Activated T-cell treated with anti-CD3 and anti-CD28 coated beads for 1 hour (primary cell): ENCODE results near the gene TOB2.
"Not testable (repeated sequence)": the region's sequence is repeated elsewhere in the genome, so short reads cannot be mapped to it uniquely, and the experiment has no call there.

Experiments used
- DNase-seq: peaks from one replicate; pipeline ENCODE4 v3.0.0-alpha.2; 2020; ENCODE audit warnings: low read depth

Gene TOB2

GRCh38 chr22:41425660-41426365 lies 20.8 kb downstream of the TOB2 start:
- no peak for DNase-seq

DNA sequence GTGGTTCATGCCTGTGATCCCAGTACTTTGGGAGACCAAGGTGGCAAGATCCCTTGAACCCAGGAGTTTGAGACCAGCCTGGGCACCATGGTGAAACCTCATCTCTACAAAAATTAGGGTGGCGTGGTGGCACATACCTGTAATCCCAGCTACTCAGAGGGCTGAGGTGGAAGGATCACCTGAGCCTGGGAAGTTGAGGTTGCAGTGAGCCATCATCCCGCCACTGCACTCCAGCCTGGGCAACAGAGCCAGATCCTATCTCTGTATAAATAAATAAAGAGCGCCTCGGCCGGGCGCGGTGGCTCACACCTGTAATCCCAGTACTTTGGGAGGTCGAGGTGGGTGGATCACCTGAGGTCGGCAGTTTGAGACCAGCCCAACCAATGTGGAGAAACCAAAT lies 27.9 kb downstream of the TOB2 start:
- DNase-seq = no peak

GRCh38 chr22:41417622-41418390 lies 28.8 kb downstream of the TOB2 start:
- no peak for DNase-seq

DNA sequence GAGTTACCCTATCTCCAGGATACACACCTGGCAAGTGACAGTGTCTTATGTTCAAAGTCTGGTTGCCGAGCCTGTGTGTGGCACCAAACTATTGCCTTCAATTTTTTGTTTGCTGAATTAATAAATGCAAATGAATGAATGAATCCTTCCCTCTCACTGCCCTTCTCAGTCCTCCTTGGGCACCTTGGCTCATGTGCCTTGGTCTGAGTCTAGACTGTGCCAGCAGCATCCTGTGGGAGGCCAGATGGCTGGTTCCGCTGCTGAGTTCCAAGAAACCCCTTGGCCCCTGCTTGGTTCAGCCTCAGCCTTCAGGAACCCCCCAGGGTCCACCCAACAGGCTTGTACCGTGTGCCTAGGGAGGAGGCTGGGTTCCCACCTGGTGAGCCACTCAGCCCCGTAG lies 31.0 kb downstream of the TOB2 start:
- no peak for DNase-seq

DNA sequence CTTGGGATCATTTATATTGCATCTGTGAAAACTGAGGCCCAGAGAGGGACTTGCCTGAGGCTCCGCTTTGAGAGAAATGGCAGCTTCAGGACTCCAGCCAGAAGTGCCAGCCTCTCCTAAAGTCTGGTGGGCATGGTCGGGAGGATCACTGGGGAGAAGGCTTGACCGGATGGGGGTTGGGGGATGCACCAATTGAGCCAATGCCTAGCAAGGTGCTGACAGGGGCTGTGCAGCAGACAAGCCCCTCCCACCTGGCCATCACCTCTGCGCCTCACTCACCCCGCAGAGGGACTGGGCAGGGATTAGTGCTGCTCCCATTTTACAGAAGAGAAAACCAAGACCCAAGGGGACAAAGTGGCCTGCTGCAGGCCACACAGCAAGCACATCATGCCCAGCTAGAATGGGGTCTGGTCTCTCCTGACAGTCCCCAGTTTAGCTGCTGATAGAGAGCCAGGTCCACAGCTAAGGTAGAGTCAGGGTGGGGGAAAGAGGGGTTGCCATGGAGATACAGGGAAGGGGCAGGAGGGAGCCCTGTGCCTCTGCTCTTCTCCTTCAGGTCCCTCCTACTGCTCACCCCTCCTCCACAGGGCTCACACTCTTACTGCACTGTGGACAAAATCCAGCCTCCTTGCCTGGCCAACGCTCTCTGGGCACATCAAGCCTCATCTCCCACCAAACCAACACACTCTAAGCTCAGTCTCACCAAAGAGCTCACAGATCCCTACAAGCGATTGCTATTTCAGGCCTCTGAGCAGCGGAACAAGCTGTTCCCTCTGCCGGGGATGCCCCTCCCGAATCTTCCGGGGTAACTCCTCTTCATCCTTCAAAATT lies 35.4 kb downstream of the TOB2 start:
- no peak for DNase-seq

GRCh38 chr22:41410311-41410751 lies 36.3 kb downstream of the TOB2 start:
- DNase-seq = no peak

GRCh38 chr22:41408665-41409064 lies 37.9 kb downstream of the TOB2 start:
- DNase-seq = no peak

- DNase-seq = no peak
Observed at GRCh38 chr22:41407433-41407832, 39.2 kb downstream of the TOB2 start.

DNA sequence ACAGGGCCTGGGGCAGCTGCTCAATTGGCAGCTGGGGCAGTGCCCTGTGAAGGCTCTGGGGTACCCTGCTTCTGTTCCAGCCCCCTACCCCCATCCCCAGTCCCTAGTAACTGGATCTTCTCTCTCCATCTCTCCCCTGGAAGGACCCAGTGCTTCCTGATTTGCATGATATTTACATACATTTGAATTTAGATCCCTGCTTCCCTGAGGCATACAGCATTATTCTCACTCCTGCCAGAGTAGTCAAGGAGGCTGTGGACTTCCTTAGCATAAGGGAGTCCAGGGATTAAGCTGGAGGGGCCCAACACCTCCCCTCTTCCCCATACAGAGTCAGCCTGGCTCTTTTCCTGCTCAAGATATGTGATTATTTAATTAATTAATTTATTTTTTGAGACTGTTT lies 40.2 kb downstream of the TOB2 start:
- no peak for DNase-seq

GRCh38 chr22:41405588-41405987 lies 41.0 kb downstream of the TOB2 start:
- no peak for DNase-seq

- peak; percentile 68 for DNase-seq
Observed at GRCh38 chr22:41403532-41404318, 42.9 kb downstream of the TOB2 start.

GRCh38 chr22:41402851-41403250 lies 43.8 kb downstream of the TOB2 start:
- DNase-seq = not testable (repeated sequence)

DNA sequence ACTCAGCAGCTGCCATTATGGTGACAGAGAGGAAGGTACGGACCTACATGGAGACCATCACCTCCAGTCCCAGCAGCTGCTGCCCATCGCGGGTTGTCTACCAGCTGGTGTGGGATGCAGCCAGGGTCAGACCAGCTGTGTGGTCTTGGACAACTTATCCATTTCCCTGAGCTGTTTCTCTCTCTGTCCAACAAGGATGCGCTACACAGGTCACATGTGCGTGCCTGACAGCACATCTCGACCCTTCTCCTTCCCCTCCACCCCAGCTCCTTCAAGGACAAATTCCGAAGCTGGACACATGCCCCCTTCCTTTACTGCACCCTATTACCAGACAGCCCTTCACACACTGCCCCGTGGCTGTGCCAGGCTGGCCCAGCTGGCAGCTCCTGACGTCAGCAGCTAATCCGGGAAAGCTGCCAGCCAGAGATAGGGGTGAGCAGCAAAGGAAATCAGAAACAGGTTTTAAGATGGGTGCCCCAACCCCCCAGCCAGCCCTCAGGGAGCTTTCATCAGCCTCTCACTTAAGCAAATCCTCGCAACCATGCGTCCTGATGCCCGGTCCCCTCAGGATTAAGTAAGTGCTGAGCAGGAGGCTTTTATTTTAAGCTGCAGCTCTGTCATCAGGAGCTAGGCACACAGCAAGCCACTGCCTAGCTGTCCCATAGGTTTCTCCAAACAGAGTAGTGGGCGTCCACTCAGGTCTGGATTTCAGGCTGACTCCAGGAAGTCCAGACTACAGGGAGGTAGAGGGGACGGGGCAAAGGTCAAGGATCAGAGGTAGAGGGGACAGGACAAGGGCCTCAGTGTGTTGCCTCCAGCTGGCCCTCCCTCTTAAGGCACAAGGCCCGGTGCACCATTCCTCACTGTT lies 44.6 kb downstream of the TOB2 start:
- no peak for DNase-seq

GRCh38 chr22:41398921-41399320 lies 47.7 kb downstream of the TOB2 start:
- no peak for DNase-seq

- no peak for DNase-seq
Observed at GRCh38 chr22:41397143-41397811, 49.3 kb downstream of the TOB2 start.

- no peak for DNase-seq
Observed at GRCh38 chr22:41395531-41396240, 50.9 kb downstream of the TOB2 start.

DNA sequence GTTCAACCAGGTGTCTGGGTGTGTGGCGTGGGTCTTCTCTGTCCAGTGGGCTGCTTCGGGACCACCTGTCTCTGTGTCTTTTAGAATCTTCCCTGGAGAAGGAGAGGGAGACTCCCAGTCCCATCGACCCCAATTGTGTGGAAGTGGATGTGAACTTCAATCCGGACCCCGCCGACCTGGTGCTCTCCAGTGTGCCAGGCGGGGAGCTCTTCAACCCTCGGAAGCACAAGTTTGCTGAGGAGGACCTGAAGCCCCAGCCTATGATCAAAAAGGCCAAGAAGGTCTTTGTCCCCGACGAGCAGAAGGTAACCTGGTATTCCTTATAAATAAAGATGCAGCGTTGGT lies 52.6 kb downstream of the TOB2 start:
- DNase-seq = no peak

GRCh38 chr22:41387341-41387740 lies 59.3 kb downstream of the TOB2 start:
- DNase-seq = no peak

GRCh38 chr22:41384128-41384527 lies 62.5 kb downstream of the TOB2 start:
- DNase-seq = no peak
